ENCODE data around the gene VASN.

The VASN gene

DNA sequence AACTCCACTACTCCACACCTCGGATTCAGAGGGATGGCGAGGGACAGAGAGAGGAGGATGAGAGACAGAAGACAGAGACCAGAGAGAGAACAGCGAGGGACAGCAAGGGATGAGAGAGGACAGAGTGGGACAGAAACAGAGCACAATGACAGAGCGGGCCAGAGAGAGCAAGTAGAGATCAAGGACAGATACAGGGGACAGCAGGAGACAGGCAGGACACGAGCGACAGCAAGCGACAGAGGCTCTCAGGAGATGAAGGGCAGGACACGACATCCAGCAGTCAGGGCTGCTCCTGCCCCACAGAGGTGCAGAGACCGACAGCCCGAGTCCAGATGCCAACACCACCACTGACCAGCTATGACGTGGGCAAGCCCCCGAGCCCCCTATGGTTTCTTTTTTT is 29.9 kb downstream of the VASN start:
- no peak for TF ChIP-seq JUND (IDR thresholded peaks at IDR 0.05; ENCODE audit: low read depth)
- in situ Hi-C loops (cut with HindIII; ENCODE audit: low pct_unique_long_range_greater_than_20kb, low sequenced_read_pairs): no loop called here
- DNase-seq (ENCODE audit: low read depth in 1 of 2, low spot score in 1 of 2): no peak

DNA sequence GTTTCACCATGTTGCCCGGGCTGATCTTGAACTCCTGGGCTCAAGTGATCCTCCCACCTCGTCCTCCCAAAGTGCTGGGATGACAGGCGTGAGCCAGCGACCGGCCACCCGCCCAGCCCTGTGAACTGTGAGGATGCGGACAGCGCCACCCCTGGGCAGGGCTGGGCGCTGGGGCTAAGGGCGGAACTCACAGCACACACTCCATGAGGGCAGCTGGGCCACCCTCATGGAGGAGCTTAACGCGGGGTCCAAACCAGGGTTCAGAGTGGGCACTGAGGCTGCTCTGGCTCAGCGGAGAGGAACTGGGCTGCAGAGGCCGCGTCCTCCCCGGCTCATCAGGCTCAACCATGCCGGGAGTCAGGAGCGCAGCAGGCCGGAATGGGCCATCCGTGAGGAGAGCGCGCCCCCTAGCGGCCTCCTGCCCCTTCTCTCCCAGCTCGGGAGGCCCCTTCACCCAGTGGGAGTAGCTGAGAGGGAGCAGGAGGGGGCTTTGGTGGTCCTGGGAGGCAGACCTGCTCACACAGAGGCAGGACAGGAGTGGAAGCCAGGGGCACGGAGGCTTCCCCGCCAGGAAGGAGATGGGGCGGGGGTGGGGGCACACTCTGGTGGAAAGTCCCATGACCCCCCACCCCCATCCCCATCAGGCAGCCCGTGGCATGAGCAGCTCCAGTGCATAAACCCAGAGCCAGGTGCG is 30.9 kb downstream of the VASN start:
- DNase-seq (ENCODE audit: low read depth in 1 of 2, low spot score in 1 of 2): peak; percentile 80 to 96
- in situ Hi-C loops (cut with HindIII; ENCODE audit: low pct_unique_long_range_greater_than_20kb, low sequenced_read_pairs): no loop called here
- no peak for TF ChIP-seq JUND (IDR thresholded peaks at IDR 0.05; ENCODE audit: low read depth)

DNA sequence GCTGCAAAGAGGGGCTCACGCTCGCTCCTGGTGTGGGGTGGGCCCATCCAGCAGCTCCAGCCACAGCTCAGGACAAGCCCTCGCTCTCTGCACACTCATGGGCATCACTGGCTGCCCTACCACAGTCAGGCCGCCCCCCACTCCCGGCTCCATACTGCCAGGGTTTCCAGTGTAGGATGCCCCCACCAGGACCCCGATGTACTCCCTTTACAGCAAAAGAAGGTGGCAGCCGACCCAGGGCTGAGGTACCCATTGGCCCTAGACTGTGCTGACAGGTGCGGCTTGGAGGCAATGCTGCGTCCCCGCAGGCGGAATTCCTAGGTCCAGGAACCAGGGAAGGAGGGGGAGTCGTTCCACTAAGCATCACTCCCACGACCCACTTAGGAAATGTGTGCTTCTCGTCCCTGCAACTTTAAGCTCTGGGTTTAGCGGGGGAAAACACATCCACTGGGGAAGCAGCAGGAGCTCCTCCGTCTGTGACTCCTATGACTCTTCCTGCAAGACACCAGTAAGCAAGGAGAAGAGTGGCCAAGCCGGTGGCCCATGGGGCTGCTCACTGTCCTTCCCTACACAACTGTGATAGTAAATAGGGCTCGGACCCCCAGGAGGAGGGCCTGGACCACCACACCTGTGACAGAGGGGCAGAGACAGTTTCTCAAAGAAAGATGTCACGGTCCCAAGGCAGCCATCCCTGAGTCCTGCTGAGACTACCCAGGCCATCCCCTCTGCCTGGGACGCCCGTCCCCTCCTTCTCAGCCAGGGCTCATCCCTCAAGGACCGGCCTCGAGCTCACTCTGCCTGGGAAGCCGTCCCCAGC is 31.7 kb downstream of the VASN start:
- DNase-seq (ENCODE audit: low read depth in 1 of 2, low spot score in 1 of 2): no peak
- TF ChIP-seq JUND (IDR thresholded peaks at IDR 0.05; ENCODE audit: low read depth): no peak
- in situ Hi-C loops (cut with HindIII; ENCODE audit: low pct_unique_long_range_greater_than_20kb, low sequenced_read_pairs): no loop called here

DNA sequence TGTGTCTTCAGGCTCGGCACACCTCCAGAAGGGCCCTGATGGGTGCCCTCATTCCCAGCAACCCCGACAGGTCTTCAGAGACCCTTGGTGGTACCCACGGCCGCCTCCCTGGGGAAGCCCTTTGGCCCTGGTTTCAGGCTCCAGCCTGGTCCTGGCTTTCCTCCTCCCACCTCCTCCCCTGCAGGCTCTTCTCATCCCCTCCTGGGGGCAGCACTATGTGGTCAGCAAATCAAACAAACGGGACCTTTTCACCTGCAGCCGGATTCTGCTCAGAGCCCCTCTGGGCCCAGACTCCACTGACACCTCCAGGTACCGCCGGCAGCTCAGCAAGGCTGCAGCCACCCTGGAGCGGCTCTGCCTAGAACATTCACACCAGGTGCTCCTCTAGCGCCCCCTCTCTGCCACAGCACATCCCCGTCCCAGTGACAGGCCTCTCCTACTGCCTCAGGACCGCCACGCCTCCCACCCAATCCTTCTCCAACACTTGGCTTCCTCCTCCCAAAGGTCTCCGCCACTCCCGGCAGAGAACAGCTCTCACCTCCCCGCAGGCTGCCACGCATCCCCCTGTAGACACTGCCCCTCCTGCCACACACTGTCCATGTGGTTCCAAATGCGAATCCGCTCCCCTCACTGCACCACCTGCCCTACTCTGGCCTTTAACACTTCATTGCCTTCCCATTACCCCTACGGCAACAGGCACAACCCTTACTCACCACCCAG is 32.8 kb downstream of the VASN start:
- no peak for TF ChIP-seq JUND (IDR thresholded peaks at IDR 0.05; ENCODE audit: low read depth)
- in situ Hi-C loops (cut with HindIII; ENCODE audit: low pct_unique_long_range_greater_than_20kb, low sequenced_read_pairs): no loop called here
- DNase-seq (ENCODE audit: low read depth in 1 of 2, low spot score in 1 of 2): peak in 1 of 2 experiments; percentile 60

DNA sequence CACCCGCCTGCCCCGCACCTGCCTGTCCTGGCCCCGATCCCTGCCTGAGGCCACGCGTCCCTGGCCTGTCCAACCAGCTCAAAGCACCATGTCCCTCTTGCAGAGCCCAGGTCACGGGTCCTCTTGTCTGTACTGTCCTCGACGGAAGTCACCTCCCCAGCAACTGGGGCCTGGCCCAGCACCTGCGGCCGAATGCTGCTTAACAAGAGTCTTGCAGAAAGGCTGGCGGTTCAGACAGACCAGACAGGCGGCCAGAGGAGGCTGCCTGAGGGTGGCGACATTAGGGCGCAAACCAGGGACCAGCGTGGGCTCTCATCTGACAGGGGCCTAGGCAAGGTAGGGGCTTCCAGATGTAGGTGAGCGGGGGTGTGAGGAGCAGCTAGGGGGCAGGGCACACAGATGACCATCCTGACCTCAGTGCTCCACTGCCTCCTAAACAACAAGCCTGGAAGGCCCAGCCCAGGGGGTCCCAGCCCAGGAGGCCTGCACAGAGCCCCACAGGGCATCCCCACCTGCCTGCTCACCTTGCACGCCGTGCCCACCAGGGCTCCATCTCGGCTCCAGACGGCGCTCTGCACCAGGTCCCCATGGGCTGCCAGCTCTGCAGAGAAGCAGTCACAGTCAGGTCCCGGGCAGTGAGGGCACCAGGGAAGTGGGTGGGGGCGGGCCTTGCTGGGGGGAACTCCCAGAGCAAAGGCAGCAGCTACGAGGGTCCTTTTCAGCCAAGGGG is 33.5 kb downstream of the VASN start:
- in situ Hi-C loops (cut with HindIII; ENCODE audit: low pct_unique_long_range_greater_than_20kb, low sequenced_read_pairs): no loop called here
- DNase-seq (ENCODE audit: low read depth in 1 of 2, low spot score in 1 of 2): peak in 1 of 2 experiments; percentile 4
- no peak for TF ChIP-seq JUND (IDR thresholded peaks at IDR 0.05; ENCODE audit: low read depth)

DNA sequence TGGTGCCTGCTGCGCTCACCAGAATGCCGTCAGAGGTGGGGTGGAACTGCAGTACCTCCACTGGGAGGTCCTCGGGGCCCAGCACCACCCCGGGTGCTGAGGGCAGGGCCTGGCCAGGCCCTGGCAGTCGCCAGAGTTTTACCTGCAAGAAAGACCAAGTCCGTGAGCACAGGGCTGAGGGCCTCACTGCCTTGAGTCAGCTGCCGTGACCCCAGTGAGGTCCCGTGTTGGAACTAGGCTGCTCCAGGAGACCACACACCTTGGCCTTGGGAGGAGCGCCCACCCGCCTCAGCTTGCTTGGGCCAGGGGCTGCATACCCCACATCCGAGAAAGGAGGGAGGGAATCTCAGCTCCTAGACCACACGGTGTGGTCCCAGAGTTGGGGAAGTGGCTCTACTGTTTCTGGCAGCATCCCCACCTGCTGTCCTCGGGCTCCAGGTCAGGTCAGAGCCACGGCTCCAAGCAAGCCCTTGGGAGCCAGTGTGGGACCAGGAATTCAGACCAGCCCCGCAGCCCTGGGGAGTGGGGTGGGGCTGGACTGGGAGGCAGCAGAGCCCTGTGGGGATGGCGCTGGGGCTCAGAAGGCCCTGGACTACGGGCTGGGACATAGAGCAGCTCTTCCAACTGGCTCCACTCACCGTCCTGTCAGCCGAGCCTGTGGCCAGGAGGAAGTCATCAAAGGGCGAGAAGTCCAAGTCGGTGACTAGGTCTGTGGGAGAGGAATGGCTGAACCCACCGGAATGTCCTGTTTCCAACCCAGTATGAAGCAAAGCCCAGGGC is 36.1 kb downstream of the VASN start:
- in situ Hi-C loops (cut with HindIII; ENCODE audit: low pct_unique_long_range_greater_than_20kb, low sequenced_read_pairs): no loop called here
- no peak for TF ChIP-seq JUND (IDR thresholded peaks at IDR 0.05; ENCODE audit: low read depth)
- DNase-seq (ENCODE audit: low read depth in 1 of 2, low spot score in 1 of 2): peak in 1 of 2 experiments; percentile 4

DNA sequence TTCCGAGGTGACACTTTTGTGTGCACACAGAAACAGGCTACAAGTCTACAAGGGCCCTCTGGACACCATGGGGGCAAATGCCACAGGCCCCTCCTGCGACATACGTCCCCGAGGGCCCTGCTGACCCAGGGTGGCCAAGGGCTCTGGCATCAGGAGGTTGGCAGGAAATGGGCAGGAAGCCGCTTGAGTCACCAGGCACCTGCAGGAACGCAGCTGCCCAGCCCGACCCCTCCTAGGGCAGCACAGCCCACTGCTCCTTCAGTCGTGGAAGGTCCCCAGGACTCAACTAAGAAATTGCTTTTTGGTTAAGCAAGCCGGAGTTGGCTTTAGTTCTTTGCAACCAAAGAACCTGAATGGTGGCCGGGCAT is 36.7 kb downstream of the VASN start:
- no peak for TF ChIP-seq JUND (IDR thresholded peaks at IDR 0.05; ENCODE audit: low read depth)
- in situ Hi-C loops (cut with HindIII; ENCODE audit: low pct_unique_long_range_greater_than_20kb, low sequenced_read_pairs): no loop called here
- DNase-seq (ENCODE audit: low read depth in 1 of 2, low spot score in 1 of 2): no peak

DNA sequence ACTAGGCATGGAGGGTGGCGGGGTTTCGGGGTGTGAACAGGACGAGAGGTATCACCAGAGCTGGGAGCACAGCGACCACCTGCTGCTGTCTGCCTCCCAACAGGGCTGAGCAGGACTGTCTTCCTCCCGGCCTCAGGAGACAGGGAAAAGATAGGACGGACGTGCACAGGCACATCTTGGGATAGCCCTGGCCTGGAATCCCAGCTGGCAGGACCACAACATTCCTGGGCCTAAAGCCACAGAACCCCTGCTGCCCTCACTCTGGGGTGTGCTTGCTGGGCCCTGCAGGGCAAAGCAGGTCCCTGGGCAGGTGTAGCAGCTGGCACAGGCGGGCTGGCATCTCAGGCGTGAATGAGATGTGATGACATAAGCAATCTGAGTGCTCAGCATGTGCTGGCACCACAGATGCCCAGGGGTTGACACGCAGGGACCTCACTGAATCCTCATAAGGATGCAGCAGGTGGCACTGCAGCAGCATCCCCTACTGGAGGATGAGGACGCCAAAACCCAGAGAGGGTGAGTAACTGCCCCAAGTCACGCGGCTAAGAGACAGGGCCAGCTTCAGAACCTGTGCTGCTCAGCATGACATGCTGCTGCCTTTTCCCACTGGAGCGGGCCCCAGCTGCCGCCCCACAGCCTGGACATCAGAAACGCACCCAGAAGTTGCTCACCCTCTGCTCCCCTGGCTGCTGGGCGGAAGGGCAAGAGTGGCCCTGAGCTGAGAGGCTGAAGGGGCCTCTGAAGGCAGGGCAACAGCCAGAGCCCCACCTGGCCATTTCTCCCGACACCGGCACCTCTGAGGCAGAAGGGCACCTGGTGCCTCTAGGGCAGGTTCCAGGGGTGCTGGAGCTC is 37.7 kb downstream of the VASN start:
- in situ Hi-C loops (cut with HindIII; ENCODE audit: low pct_unique_long_range_greater_than_20kb, low sequenced_read_pairs): no loop called here
- peak in 1 of 2 experiments; percentile 30 for DNase-seq (ENCODE audit: low read depth in 1 of 2, low spot score in 1 of 2)
- TF ChIP-seq JUND (IDR thresholded peaks at IDR 0.05; ENCODE audit: low read depth): no peak

DNA sequence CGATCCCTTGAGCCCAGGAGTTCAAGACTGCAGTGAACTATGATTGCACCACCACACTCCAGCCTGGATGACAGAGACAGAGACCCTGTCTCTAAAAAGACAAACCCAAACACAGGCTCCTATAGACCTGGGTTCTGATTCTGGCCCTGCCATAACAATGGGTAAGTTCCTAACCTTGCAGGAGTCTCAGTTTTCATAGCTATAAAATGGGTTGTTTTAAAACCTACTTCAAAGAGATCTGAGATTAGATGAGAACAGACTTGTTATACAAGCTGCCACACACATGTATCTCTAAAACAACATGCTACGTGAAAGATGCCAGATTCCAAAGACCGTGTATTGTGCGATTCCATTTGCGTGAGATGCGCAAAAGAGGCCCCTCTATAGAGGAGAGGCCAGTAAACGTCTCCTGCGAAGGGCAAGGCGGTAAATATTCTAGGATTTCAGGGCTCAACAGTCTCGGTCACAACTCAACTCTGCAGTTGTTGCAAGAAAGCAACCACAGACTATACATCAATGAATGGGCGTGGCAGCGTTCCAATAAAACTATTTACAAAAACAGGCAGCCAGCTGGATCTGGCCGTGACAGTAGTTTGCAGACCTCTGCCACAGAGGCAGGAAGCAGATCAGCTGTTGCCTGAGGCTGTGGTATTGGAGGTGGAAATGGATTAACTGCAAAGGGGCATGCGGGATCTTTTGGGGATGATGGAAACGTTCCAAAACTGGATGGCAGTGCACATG is 38.9 kb downstream of the VASN start:
- in situ Hi-C loops (cut with HindIII; ENCODE audit: low pct_unique_long_range_greater_than_20kb, low sequenced_read_pairs): no loop called here
- peak; percentile 1 to 44 for DNase-seq (ENCODE audit: low read depth in 1 of 2, low spot score in 1 of 2)
- no peak for TF ChIP-seq JUND (IDR thresholded peaks at IDR 0.05; ENCODE audit: low read depth)

DNA sequence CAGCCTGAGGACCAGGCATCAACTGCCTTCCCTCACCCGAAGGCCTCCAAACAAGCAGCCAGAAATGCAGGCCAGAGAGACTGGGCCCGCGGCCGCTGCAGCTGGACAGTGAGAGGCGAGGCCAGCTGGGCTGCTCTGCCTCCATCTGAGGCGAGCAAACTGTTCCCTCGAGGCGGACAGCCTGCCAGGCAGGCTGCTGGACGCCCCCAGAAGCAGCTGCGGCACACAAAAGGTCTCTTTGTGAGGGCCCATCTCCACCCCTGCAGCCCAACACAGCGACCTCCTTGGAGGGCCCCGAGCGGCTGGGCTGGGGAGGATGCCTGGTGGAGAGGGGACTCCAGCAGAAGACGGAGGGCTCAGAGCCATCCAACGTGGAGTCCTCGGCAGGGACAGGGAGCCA is 40.0 kb downstream of the VASN start:
- no peak for DNase-seq (ENCODE audit: low read depth in 1 of 2, low spot score in 1 of 2)
- in situ Hi-C loops (cut with HindIII; ENCODE audit: low pct_unique_long_range_greater_than_20kb, low sequenced_read_pairs): no loop called here
- TF ChIP-seq JUND (IDR thresholded peaks at IDR 0.05; ENCODE audit: low read depth): no peak
